Kidney epithelial cell (primary cell): ENCODE results near the gene RFTN2. TPM values are rescaled to one million over a fixed set of nuclear protein-coding genes. Genes with fewer than 3 reads are reported as not detected.

Experiments used
- DNase-seq: peaks from one replicate; pipeline ENCODE4 v3.0.0-alpha.2; 2010; ENCODE audit warnings: low read depth
- H3K27me3 ChIP-seq: 2 replicates; pipeline ENCODE4 v1.6.0; 2011; ENCODE audit warnings: low read length; ENCODE audit not compliant: control insufficient read depth, insufficient read depth
- H3K36me3 ChIP-seq: 2 replicates; pipeline ENCODE4 v1.5.1; 2011; ENCODE audit warnings: low read length; ENCODE audit not compliant: control insufficient read depth, insufficient read depth
- H3K4me3 ChIP-seq: 2 replicates; pipeline ENCODE4 v1.5.1; 2011; ENCODE audit warnings: low read depth, mild to moderate bottlenecking, control low read depth, low read length
- CTCF ChIP-seq: IDR thresholded peaks from 2 replicates; pipeline ENCODE4 v1.5.1; 2011; ENCODE audit warnings: mild to moderate bottlenecking, moderate library complexity, low read length, control low read depth, inconsistent platforms; ENCODE audit not compliant: insufficient read depth, poor library complexity, severe bottlenecking
- total RNA-seq: library from RNA; depleted of rRNA; stranded (reverse); fragments of >200 nt; gene quantifications from 2 replicates; pipeline ENCODE4 v1.2.3, GENCODE V29; 2015

The RFTN2 gene
- total RNA-seq, 1 donor from 2014 or later, result under 0.01 TPM

- H3K36me3 ChIP-seq, result peaks cover 1% of the 10 kb centered on the region
- H3K27me3 ChIP-seq, result no peaks in the 10 kb centered on the region
- TF ChIP-seq CTCF, result no peak
- H3K4me3 ChIP-seq, result no peak overlapping the region
- DNase-seq, result peak; percentile 14
Observed at GRCh38 chr2:197708331-197708730, 32.9 kb upstream of the RFTN2 start.

- peak; percentile 16 for DNase-seq
- no peaks in the 10 kb centered on the region for H3K27me3 ChIP-seq
- TF ChIP-seq CTCF, result peak; percentile 71
- H3K4me3 ChIP-seq, result peak overlapping the region; percentile 13
- peaks cover 1% of the 10 kb centered on the region for H3K36me3 ChIP-seq
Observed at GRCh38 chr2:197707316-197708213, 32.2 kb upstream of the RFTN2 start.

GRCh38 chr2:197706839-197707207, 31.4 kb upstream of the RFTN2 start:
- Histone ChIP-seq H3K27me3 (no peaks in the 10 kb centered on the region), H3K4me3 (peak overlapping the region; percentile 68), H3K36me3 (peaks cover 1% of the 10 kb centered on the region)
- DNase-seq, result no peak
- no peak for TF ChIP-seq CTCF

GRCh38 chr2:197705912-197706838, 30.8 kb upstream of the RFTN2 start:
- no peaks in the 10 kb centered on the region for H3K27me3 ChIP-seq
- H3K4me3 ChIP-seq, result peak overlapping the region; percentile 68
- no peak for TF ChIP-seq CTCF
- no peak for DNase-seq
- H3K36me3 ChIP-seq, result peaks cover 1% of the 10 kb centered on the region

GRCh38 chr2:197705121-197705911, 29.9 kb upstream of the RFTN2 start, which contains the start of gene MARS2:
Gene MARS2, plus strand, starts transcription at chr2:197705369. Its CDS starts 37 bp downstream, at chr2:197705406.
- Histone ChIP-seq H3K27me3 (no peaks in the 10 kb centered on the region), H3K36me3 (peaks cover 1% of the 10 kb centered on the region), H3K4me3 (peak within 1 kb of the TSS; percentile 68)
- DNase-seq, result peak; percentile 49
- TF ChIP-seq CTCF, result no peak
